Esophagus squamous epithelium (tissue), 5 donors: ENCODE measurements around the gene RANBP3. TPM values are rescaled to one million over a fixed set of nuclear protein-coding genes. Genes with fewer than 3 reads are reported as not detected.

Experiments
- DNase-seq: peaks from one replicate; lab custom pipeline; 2025; lab: John Stamatoyannopoulos, UW
- H3K27ac ChIP-seq, 4 donors: fragments of 200-600 bp; sonication (generic); one replicate each; pipeline ENCODE4 v1.5.1; 2016 to 2019; ENCODE audit warnings: mild to moderate bottlenecking in 1 of 4
- H3K27me3 ChIP-seq, 4 donors: fragments of 200-600 bp; sonication (generic); 1 replicate in 3 of 4; 2 replicates in 1 of 4; pipeline versions ENCODE4 v1.5.1 to v1.6.0; 2017 to 2021; ENCODE audit warnings: antibody characterized with exemption in 1 of 4
- H3K36me3 ChIP-seq, 3 donors: fragments of 200-600 bp; sonication (generic); one replicate each; pipeline ENCODE4 v1.5.1; 2016 to 2019
- H3K4me1 ChIP-seq, 3 donors: fragments of 200-600 bp; sonication (generic); one replicate each; pipeline ENCODE4 v1.5.1; 2017 to 2019
- H3K4me3 ChIP-seq, 4 donors: fragments of 200-600 bp; sonication (generic); 1 replicate in 3 of 4; 2 replicates in 1 of 4; pipeline ENCODE4 v1.5.1; 2016 to 2019; ENCODE audit warnings: mild to moderate bottlenecking in 2 of 4, moderate library complexity in 1 of 4
- H3K9me3 ChIP-seq, 3 donors: fragments of 200-600 bp; sonication (generic); one replicate each; pipeline ENCODE4 v1.5.1; 2016 to 2019
- CTCF ChIP-seq, 6 experiments: fragments of 450-650 bp in 4 of 6; fragments of 200-600 bp in 2 of 6; sonication (generic) in 2 of 6; IDR thresholded peaks; one replicate each; pipeline ENCODE4 v1.5.1; 2016 to 2019; ENCODE audit warnings: antibody characterized with exemption in 6 of 6, mild to moderate bottlenecking in 4 of 6, moderate library complexity in 4 of 6
- POLR2A ChIP-seq, 4 donors: fragments of 450-650 bp; IDR thresholded peaks; one replicate each; pipeline ENCODE4 v1.6.1; 2017; ENCODE audit warnings: antibody characterized with exemption in 4 of 4, mild to moderate bottlenecking in 4 of 4, moderate library complexity in 3 of 4
- WGBS, 2 donors: methylation state at CpG; one replicate each; pipeline ENCODE4 v1.1.5; 2018; 5-methylcytosine and 5-hydroxymethylcytosine counted together
- intact Hi-C: fragments of 100-400 bp; cut with DNase I; formaldehyde crosslinking; loops from one replicate; pipeline ENCODE4 v1.15.0; 2022
- total RNA-seq, 4 donors: library from RNA; depleted of rRNA; stranded (reverse); fragments of >200 nt; gene quantifications; one replicate each; pipeline ENCODE4 v1.1.0, GENCODE V29; 2016
- donor health status: DM: yes; HTN: yes; CAD: no.

Gene RANBP3
- total RNA-seq, 4 donors from 2014 or later: 38.0 to 77.8 (median 39.6) TPM

- H3K36me3 ChIP-seq: peaks cover 7 to 97% (median 27%) of the 10 kb centered on the region in 3 donors
- TF ChIP-seq POLR2A (IDR thresholded peaks at IDR 0.05): no peak
- H3K9me3 ChIP-seq: no peaks in the 10 kb centered on the region
- intact Hi-C loops: no loop called here
- peak overlapping the region in 3 of 4 donors; percentile 38 to 85 (median 68) for H3K27ac ChIP-seq
- H3K4me1 ChIP-seq: peaks cover 0 to 33% (median 19%) of the 10 kb centered on the region in 3 donors
- WGBS, 2 donors: 71 to 72% methylated on average over 15 of the region's 16 CpGs
- no peak overlapping the region for H3K4me3 ChIP-seq
- DNase-seq: no peak
- H3K27me3 ChIP-seq: no peaks in the 10 kb centered on the region
Measured at GRCh38 chr19:5934774-5935472, 43.0 kb downstream of the RANBP3 start.

- WGBS, 2 donors: 86% methylated on average over 1 of the region's 5 CpGs; no CpG with 5 or more reads in 1 of the 2 donors
- Histone ChIP-seq H3K27me3 (no peaks in the 10 kb centered on the region), H3K9me3 (no peaks in the 10 kb centered on the region), H3K4me1 (peaks cover 0 to 33% (median 19%) of the 10 kb centered on the region in 3 donors), H3K36me3 (peaks cover 7 to 97% (median 35%) of the 10 kb centered on the region in 3 donors), H3K4me3 (no peak overlapping the region), H3K27ac (peak overlapping the region in 1 of 4 donors; percentile 68)
- intact Hi-C loops: no loop called here
- DNase-seq: no peak
- TF ChIP-seq CTCF (IDR thresholded peaks at IDR 0.05) (no peak), POLR2A (IDR thresholded peaks at IDR 0.05) (no peak)
Measured at GRCh38 chr19:5934069-5934401, 43.9 kb downstream of the RANBP3 start.

- no peaks in the 10 kb centered on the region for H3K27me3 ChIP-seq
- H3K4me1 ChIP-seq: peaks cover 0 to 33% (median 19%) of the 10 kb centered on the region in 3 donors
- TF ChIP-seq CTCF (IDR thresholded peaks at IDR 0.05) (no peak), POLR2A (IDR thresholded peaks at IDR 0.05) (no peak)
- 84 to 88% methylated on average over 5 to 12 of the region's 20 CpGs for WGBS, 2 donors
- H3K36me3 ChIP-seq: peaks cover 7 to 97% (median 39%) of the 10 kb centered on the region in 3 donors
- H3K9me3 ChIP-seq: no peaks in the 10 kb centered on the region
- no peak overlapping the region for H3K4me3 ChIP-seq
- H3K27ac ChIP-seq: peak overlapping the region in 1 of 4 donors; percentile 68
- intact Hi-C loops: no loop called here
- no peak for DNase-seq
Measured at GRCh38 chr19:5933391-5934068, 44.4 kb downstream of the RANBP3 start.

- 74 to 77% methylated on average over 6 to 8 of the region's 21 CpGs for WGBS, 2 donors
- TF ChIP-seq CTCF (IDR thresholded peaks at IDR 0.05) (no peak), POLR2A (IDR thresholded peaks at IDR 0.05) (no peak)
- H3K9me3 ChIP-seq: no peaks in the 10 kb centered on the region
- H3K4me3 ChIP-seq: no peak overlapping the region
- intact Hi-C loops: no loop called here
- no peak for DNase-seq
- H3K27me3 ChIP-seq: no peaks in the 10 kb centered on the region
- peaks cover 0 to 38% (median 19%) of the 10 kb centered on the region in 3 donors for H3K4me1 ChIP-seq
- no peak overlapping the region for H3K27ac ChIP-seq
- peaks cover 7 to 97% (median 39%) of the 10 kb centered on the region in 3 donors for H3K36me3 ChIP-seq
Measured at GRCh38 chr19:5932609-5933262, 45.2 kb downstream of the RANBP3 start.

- 83 to 97% methylated on average over 11 to 12 of the region's 18 CpGs for WGBS, 2 donors
- Histone ChIP-seq H3K27ac (no peak overlapping the region), H3K4me3 (no peak overlapping the region), H3K27me3 (no peaks in the 10 kb centered on the region), H3K36me3 (peaks cover 7 to 97% (median 39%) of the 10 kb centered on the region in 3 donors), H3K4me1 (peaks cover 0 to 44% (median 19%) of the 10 kb centered on the region in 3 donors), H3K9me3 (no peaks in the 10 kb centered on the region)
- DNase-seq: no peak
- no peak for TF ChIP-seq POLR2A (IDR thresholded peaks at IDR 0.05)
- TF ChIP-seq CTCF (IDR thresholded peaks at IDR 0.05): no peak
- intact Hi-C loops: no loop called here
Measured at GRCh38 chr19:5932146-5932545, 45.8 kb downstream of the RANBP3 start.
